Neural cell (in vitro differentiated cells): ENCODE results near the gene ADGRA1. TPM values are rescaled to one million over a fixed set of nuclear protein-coding genes. Genes with fewer than 3 reads are reported as not detected.

Source experiments
- H2AFZ ChIP-seq: fragments of 200-600, 300-800 bp; sonication (generic), shearing (Covaris generic); 2 replicates; pipeline ENCODE4 v1.6.0; 2014; ENCODE audit warnings: low read depth, mild to moderate bottlenecking, antibody characterized with exemption, low read length, moderate library complexity
- H3F3A ChIP-seq: fragments of 200-600 bp; shearing (Covaris generic); 2 replicates; pipeline ENCODE4 v1.6.1; 2016; ENCODE audit warnings: mild to moderate bottlenecking, moderate library complexity, mixed read lengths, antibody characterized with exemption, low read length; ENCODE audit not compliant: insufficient read depth, poor library complexity, severe bottlenecking
- H3K27ac ChIP-seq: fragments of 200-600, 300-800 bp; sonication (generic), shearing (Covaris generic); 2 replicates; pipeline ENCODE4 v1.5.1; 2014; ENCODE audit warnings: mild to moderate bottlenecking, low read length, moderate library complexity
- H3K27me3 ChIP-seq: fragments of 300-800, 200-600 bp; sonication (generic), shearing (Covaris generic); 2 replicates; pipeline ENCODE4 v1.6.0; 2014; ENCODE audit warnings: mild to moderate bottlenecking, low read depth, low read length, moderate library complexity; ENCODE audit not compliant: insufficient read depth
- H3K36me3 ChIP-seq: fragments of 300-800, 200-600 bp; sonication (generic), shearing (Covaris generic); 2 replicates; pipeline ENCODE4 v1.5.1; 2014; ENCODE audit warnings: mild to moderate bottlenecking, antibody characterized with exemption, low read length, moderate library complexity; ENCODE audit not compliant: insufficient read depth
- H3K4me2 ChIP-seq: fragments of 300-800, 200-600 bp; sonication (generic), shearing (Covaris generic); 2 replicates; pipeline ENCODE4 v1.6.0; 2014; ENCODE audit warnings: mild to moderate bottlenecking, low read length
- H3K4me3 ChIP-seq: fragments of 300-800, 200-600 bp; sonication (generic), shearing (Covaris generic); 2 replicates; pipeline ENCODE4 v1.5.1; 2014; ENCODE audit warnings: mild to moderate bottlenecking, low read length, moderate library complexity
- H3K79me2 ChIP-seq: fragments of 200-600 bp; shearing (Covaris generic); replicated peaks from 2 replicates; pipeline ENCODE4 v1.6.0; 2014; ENCODE audit warnings: mild to moderate bottlenecking, low read length, moderate library complexity; ENCODE audit not compliant: insufficient read depth
- H3K9ac ChIP-seq: fragments of 300-800, 200-600 bp; sonication (generic), shearing (Covaris generic); 2 replicates; pipeline ENCODE4 v1.6.1; 2016; ENCODE audit warnings: mild to moderate bottlenecking, low read length, mixed read lengths
- H3K9me2 ChIP-seq: fragments of 200-600 bp; shearing (Covaris generic); 2 replicates; pipeline ENCODE4 v1.6.1; 2016; ENCODE audit warnings: mild to moderate bottlenecking, low read length, mixed read lengths; ENCODE audit not compliant: insufficient read depth
- H3K9me3 ChIP-seq: fragments of 200-600, 300-800 bp; sonication (generic), shearing (Covaris generic); 2 replicates; pipeline ENCODE4 v1.6.1; 2016; ENCODE audit warnings: mild to moderate bottlenecking, mixed run types, low read length, moderate library complexity, mixed read lengths
- H4K20me1 ChIP-seq: fragments of 200-600 bp; shearing (Covaris generic); 2 replicates; pipeline ENCODE4 v1.6.1; 2016; ENCODE audit warnings: mild to moderate bottlenecking, mixed run types; ENCODE audit not compliant: insufficient read depth
- EP300 ChIP-seq: fragments of 450-650 bp; conservative IDR thresholded peaks from 2 replicates; pipeline ENCODE4 v1.6.1; 2014; ENCODE audit warnings: antibody characterized with exemption, mild to moderate bottlenecking, moderate library complexity; ENCODE audit not compliant: poor library complexity, severe bottlenecking
- EZH2 ChIP-seq: fragments of 200-600, 300-800 bp; shearing (Covaris generic), sonication (generic); IDR thresholded peaks from 2 replicates; pipeline ENCODE4 v1.6.1; 2014; ENCODE audit warnings: antibody characterized with exemption, low read length, borderline replicate concordance, mild to moderate bottlenecking; ENCODE audit not compliant: insufficient read depth, poor library complexity, severe bottlenecking
- MXI1 ChIP-seq: fragments of 450-650 bp; conservative IDR thresholded peaks from 2 replicates; pipeline ENCODE4 v1.6.1; 2014; ENCODE audit warnings: antibody characterized with exemption, mild to moderate bottlenecking; ENCODE audit not compliant: poor library complexity, severe bottlenecking
- POLR2AphosphoS5 ChIP-seq: IDR thresholded peaks from 2 replicates; pipeline ENCODE4 v1.6.1; 2012
- RAD21 ChIP-seq: fragments of 450-650 bp; conservative IDR thresholded peaks from 2 replicates; pipeline ENCODE4 v1.6.1; 2014; ENCODE audit warnings: antibody characterized with exemption, mild to moderate bottlenecking, moderate library complexity
- SMC3 ChIP-seq: fragments of 450-650 bp; conservative IDR thresholded peaks from 2 replicates; pipeline ENCODE4 v1.6.1; 2014; ENCODE audit warnings: antibody characterized with exemption, mild to moderate bottlenecking, moderate library complexity; ENCODE audit not compliant: poor library complexity
- TAF1 ChIP-seq: IDR thresholded peaks from 2 replicates; pipeline ENCODE4 v1.6.1; 2012; ENCODE audit warnings: low read depth
- polyA plus RNA-seq: library from polyadenylated mRNA; depleted of rRNA; stranded (reverse); fragments of >200 nt; gene quantifications from 2 replicates; pipeline ENCODE4 v1.2.3, GENCODE V29; 2014
- TF ChIP-seq, protein P1 (sequence below): IDR thresholded peaks from 2 replicates; pipeline ENCODE4 v1.6.1; 2012; ENCODE audit warnings: borderline replicate concordance
- TF ChIP-seq, protein P2 (sequence below): fragments of 450-650 bp; IDR thresholded peaks from 2 replicates; pipeline ENCODE4 v1.5.1; 2014; ENCODE audit warnings: antibody characterized with exemption, mild to moderate bottlenecking, moderate library complexity; ENCODE audit not compliant: poor library complexity, severe bottlenecking

Gene ADGRA1
- polyA plus RNA-seq, 1 donor from 2014 or later: 2.2 TPM

DNA sequence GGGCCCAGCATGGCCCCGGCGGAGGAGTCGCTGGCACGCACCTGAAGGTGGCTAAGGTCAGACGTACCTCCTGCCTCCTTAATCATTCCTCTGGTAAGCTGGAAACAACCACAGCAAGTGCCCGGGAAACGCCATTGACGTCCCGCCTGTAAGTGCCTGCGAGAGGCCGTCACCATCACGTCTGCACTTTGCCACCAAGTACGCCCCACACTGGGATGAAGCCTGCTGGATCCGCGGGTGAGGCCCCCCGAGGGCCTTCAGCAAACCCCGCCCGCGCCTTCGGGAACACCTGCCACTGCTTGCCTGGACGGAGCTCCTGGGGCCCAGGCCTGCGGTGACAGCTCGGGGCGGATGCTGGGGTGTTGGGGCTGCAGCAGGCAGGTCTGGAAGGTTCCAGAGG is 12.5 kb downstream of the ADGRA1 start:
- Histone ChIP-seq H3F3A (no peaks in the 10 kb centered on the region), H3K9me2 (no peaks in the 10 kb centered on the region), H3K79me2 (no peaks in the 10 kb centered on the region), H4K20me1 (no peaks in the 10 kb centered on the region), H2AFZ (no peak overlapping the region), H3K9me3 (no peaks in the 10 kb centered on the region), H3K4me3 (no peak overlapping the region), H3K4me2 (no peak overlapping the region), H3K27me3 (no peaks in the 10 kb centered on the region), H3K27ac (no peak overlapping the region), H3K36me3 (no peaks in the 10 kb centered on the region), H3K9ac (no peak overlapping the region)
- TF ChIP-seq MXI1 (no peak), EP300 (no peak), EZH2 (no peak), POLR2AphosphoS5 (no peak), RAD21 (no peak), TAF1 (no peak), SMC3 (no peak)
- TF ChIP-seq, protein P1, sequence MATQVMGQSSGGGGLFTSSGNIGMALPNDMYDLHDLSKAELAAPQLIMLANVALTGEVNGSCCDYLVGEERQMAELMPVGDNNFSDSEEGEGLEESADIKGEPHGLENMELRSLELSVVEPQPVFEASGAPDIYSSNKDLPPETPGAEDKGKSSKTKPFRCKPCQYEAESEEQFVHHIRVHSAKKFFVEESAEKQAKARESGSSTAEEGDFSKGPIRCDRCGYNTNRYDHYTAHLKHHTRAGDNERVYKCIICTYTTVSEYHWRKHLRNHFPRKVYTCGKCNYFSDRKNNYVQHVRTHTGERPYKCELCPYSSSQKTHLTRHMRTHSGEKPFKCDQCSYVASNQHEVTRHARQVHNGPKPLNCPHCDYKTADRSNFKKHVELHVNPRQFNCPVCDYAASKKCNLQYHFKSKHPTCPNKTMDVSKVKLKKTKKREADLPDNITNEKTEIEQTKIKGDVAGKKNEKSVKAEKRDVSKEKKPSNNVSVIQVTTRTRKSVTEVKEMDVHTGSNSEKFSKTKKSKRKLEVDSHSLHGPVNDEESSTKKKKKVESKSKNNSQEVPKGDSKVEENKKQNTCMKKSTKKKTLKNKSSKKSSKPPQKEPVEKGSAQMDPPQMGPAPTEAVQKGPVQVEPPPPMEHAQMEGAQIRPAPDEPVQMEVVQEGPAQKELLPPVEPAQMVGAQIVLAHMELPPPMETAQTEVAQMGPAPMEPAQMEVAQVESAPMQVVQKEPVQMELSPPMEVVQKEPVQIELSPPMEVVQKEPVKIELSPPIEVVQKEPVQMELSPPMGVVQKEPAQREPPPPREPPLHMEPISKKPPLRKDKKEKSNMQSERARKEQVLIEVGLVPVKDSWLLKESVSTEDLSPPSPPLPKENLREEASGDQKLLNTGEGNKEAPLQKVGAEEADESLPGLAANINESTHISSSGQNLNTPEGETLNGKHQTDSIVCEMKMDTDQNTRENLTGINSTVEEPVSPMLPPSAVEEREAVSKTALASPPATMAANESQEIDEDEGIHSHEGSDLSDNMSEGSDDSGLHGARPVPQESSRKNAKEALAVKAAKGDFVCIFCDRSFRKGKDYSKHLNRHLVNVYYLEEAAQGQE: no peak
- TF ChIP-seq, protein P2, sequence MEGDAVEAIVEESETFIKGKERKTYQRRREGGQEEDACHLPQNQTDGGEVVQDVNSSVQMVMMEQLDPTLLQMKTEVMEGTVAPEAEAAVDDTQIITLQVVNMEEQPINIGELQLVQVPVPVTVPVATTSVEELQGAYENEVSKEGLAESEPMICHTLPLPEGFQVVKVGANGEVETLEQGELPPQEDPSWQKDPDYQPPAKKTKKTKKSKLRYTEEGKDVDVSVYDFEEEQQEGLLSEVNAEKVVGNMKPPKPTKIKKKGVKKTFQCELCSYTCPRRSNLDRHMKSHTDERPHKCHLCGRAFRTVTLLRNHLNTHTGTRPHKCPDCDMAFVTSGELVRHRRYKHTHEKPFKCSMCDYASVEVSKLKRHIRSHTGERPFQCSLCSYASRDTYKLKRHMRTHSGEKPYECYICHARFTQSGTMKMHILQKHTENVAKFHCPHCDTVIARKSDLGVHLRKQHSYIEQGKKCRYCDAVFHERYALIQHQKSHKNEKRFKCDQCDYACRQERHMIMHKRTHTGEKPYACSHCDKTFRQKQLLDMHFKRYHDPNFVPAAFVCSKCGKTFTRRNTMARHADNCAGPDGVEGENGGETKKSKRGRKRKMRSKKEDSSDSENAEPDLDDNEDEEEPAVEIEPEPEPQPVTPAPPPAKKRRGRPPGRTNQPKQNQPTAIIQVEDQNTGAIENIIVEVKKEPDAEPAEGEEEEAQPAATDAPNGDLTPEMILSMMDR: no peak

DNA sequence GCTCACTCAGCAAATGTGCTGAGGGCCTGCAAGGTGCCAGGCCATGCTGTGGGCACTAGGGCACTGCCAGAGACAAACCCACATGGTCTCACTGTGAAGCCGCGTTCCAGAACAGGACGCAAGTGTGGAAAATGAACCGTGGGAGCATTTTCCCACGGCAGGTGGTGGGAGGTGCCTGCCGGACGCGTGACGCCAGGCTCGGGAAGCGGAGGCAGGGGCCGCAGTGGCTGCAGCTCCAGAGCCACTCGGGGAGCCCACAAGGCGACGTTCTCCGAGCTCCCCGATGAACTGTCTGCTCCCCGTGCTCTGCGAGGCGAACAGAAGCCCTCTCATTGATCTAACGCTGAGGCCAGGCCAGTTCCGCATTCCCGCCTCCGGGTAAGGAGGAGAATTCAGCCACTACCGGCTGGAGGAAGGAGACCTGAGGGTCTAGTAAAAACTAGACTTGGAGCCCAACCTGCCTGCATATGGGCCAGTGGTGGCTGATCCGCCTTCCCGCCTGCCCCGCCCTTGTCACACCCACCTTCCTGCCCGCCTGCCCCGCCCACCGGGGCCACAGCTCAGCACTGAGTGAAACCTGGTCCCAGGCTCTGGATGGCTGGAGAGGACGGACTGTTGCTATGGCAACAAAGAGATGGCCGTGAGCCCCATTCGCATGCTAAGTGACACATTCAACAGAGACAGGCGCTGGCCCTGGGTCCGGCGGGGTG is 13.1 kb downstream of the ADGRA1 start:
- H3K4me2 ChIP-seq: no peak overlapping the region
- no peaks in the 10 kb centered on the region for H3F3A ChIP-seq
- no peaks in the 10 kb centered on the region for H3K79me2 ChIP-seq
- no peaks in the 10 kb centered on the region for H3K9me3 ChIP-seq
- no peak overlapping the region for H2AFZ ChIP-seq
- H3K9me2 ChIP-seq: no peaks in the 10 kb centered on the region
- no peaks in the 10 kb centered on the region for H4K20me1 ChIP-seq
- H3K36me3 ChIP-seq: no peaks in the 10 kb centered on the region
- H3K9ac ChIP-seq: peak overlapping the region; percentile 26
- no peaks in the 10 kb centered on the region for H3K27me3 ChIP-seq
- H3K4me3 ChIP-seq: peak overlapping the region; percentile 37
- no peak overlapping the region for H3K27ac ChIP-seq
- TF ChIP-seq TAF1: no peak
- no peak for TF ChIP-seq RAD21
- no peak for TF ChIP-seq EZH2
- TF ChIP-seq, protein P2: no peak
- TF ChIP-seq SMC3: no peak
- TF ChIP-seq POLR2AphosphoS5: no peak
- no peak for TF ChIP-seq EP300
- TF ChIP-seq, protein P1: no peak
- TF ChIP-seq MXI1: no peak
